Subcutaneous adipose tissue (tissue), 4 donors: ENCODE measurements around the gene ZDHHC11. TPM values are rescaled to one million over a fixed set of nuclear protein-coding genes. Genes with fewer than 3 reads are reported as not detected.

Experiments used
- CTCF ChIP-seq: fragments of 450-650 bp; IDR thresholded peaks from one replicate; pipeline ENCODE4 v1.5.1; 2016; ENCODE audit warnings: low read depth, mild to moderate bottlenecking, control low read depth, antibody characterized with exemption, moderate library complexity
- total RNA-seq, 4 donors: library from RNA; depleted of rRNA; stranded (reverse); fragments of >200 nt; gene quantifications; one replicate each; pipeline ENCODE4 v1.1.0, GENCODE V29; 2016

The ZDHHC11 gene
- total RNA-seq, result 1 to 10 TPM in 2 of 4 donors, under 1 TPM in 2; 0.88 to 4.5 (median 1.3) TPM

- TF ChIP-seq CTCF, result no peak
These were observed at the start of gene ZDHHC11 for GRCh38 chr5:850511-851006. ZDHHC11 (minus strand) TSS chr5:850986; CDS start chr5:850602, 384 bp downstream.

- TF ChIP-seq CTCF, result no peak
These were observed 42.9 kb upstream of the ZDHHC11 start for GRCh38 chr5:893711-894110.

GRCh38 chr5:893137-893506 is 42.3 kb upstream of the ZDHHC11 start:
- no peak for TF ChIP-seq CTCF

- TF ChIP-seq CTCF, result no peak
These were observed 41.8 kb upstream of the ZDHHC11 start, which contains the start of the genes BRD9 and TRIP13 for GRCh38 chr5:892394-893136. BRD9 (minus strand) TSS chr5:892801; CDS start chr5:892657, 144 bp downstream. TRIP13 (plus strand) TSS chr5:892884; CDS start chr5:892999, 115 bp downstream.

GRCh38 chr5:891837-892393 is 41.1 kb upstream of the ZDHHC11 start:
- no peak for TF ChIP-seq CTCF

- no peak for TF ChIP-seq CTCF
These were observed 40.5 kb upstream of the ZDHHC11 start for GRCh38 chr5:891117-891836.
